SK-N-SH treated with all-trans-retinoic acid at 6 μM for 48 hours (cell line): ENCODE results near the gene TM4SF5.

Source experiments
- ATAC-seq: fragments of 200-7000 bp; cut with Tn5 transposase; 3 replicates; pipeline ENCODE4 v1.9.1; 2020; ENCODE audit warnings: mild to moderate bottlenecking, moderate library complexity
- ARNTL ChIP-seq: fragments of 450-650 bp; formaldehyde crosslinking; IDR thresholded peaks from 2 replicates; pipeline ENCODE4 v1.5.0; 2020; ENCODE audit warnings: low read depth, mild to moderate bottlenecking, moderate library complexity, borderline replicate concordance
- BACH2 ChIP-seq: fragments of 250-450 bp; sonication (Bioruptor Pico); IDR thresholded peaks from 2 replicates; pipeline ENCODE4 v1.9.0; 2021; ENCODE audit warnings: mild to moderate bottlenecking, borderline replicate concordance
- CSDC2 ChIP-seq: fragments of 250-450 bp; sonication (Bioruptor Pico); IDR thresholded peaks from 2 replicates; pipeline ENCODE4 v1.5.0; 2020; ENCODE audit warnings: mild to moderate bottlenecking, moderate library complexity
- GLIS3 ChIP-seq: fragments of 250-450 bp; sonication (Bioruptor Pico); IDR thresholded peaks from 2 replicates; pipeline ENCODE4 v1.5.0; 2020; ENCODE audit warnings: mild to moderate bottlenecking, moderate library complexity
- ISL1 ChIP-seq: fragments of 250-450 bp; sonication (Bioruptor Pico); IDR thresholded peaks from 2 replicates; pipeline ENCODE4 v2.1.2; 2022; ENCODE audit warnings: mild to moderate bottlenecking, moderate library complexity
- OSR1 ChIP-seq: fragments of 250-450 bp; sonication (Bioruptor Pico); IDR thresholded peaks from 2 replicates; pipeline ENCODE4 v1.8.0; 2022; ENCODE audit warnings: moderate library complexity, mild to moderate bottlenecking, inconsistent platforms
- PATZ1 ChIP-seq: fragments of 250-450 bp; sonication (Bioruptor Pico); IDR thresholded peaks from 2 replicates; pipeline ENCODE4 v1.8.0; 2020; ENCODE audit warnings: mild to moderate bottlenecking, moderate library complexity, borderline replicate concordance
- PPARA ChIP-seq: fragments of 250-450 bp; sonication (Bioruptor Pico); IDR thresholded peaks from 2 replicates; pipeline ENCODE4 v1.5.0; 2020; ENCODE audit warnings: mild to moderate bottlenecking, borderline replicate concordance
- RARB ChIP-seq: fragments of 250-450 bp; sonication (Bioruptor Pico); IDR thresholded peaks from 2 replicates; pipeline ENCODE4 v1.8.0; 2021; ENCODE audit warnings: mild to moderate bottlenecking, moderate library complexity
- SNAI2 ChIP-seq: fragments of 250-450 bp; sonication (Bioruptor Pico); IDR thresholded peaks from 2 replicates; pipeline ENCODE4 v1.5.0; 2020; ENCODE audit warnings: mild to moderate bottlenecking, moderate library complexity
- TCF4 ChIP-seq: fragments of 250-450 bp; sonication (Bioruptor Pico); IDR thresholded peaks from 2 replicates; pipeline ENCODE4 v1.8.0; 2021; ENCODE audit warnings: mild to moderate bottlenecking, moderate library complexity, borderline replicate concordance
- TOX ChIP-seq: fragments of 250-450 bp; sonication (Bioruptor Pico); IDR thresholded peaks from 2 replicates; pipeline ENCODE4 v1.8.0; 2021; ENCODE audit warnings: mild to moderate bottlenecking, moderate library complexity, borderline replicate concordance
- ZC3H10 ChIP-seq: fragments of 250-450 bp; sonication (Bioruptor Pico); IDR thresholded peaks from 2 replicates; pipeline ENCODE4 v1.5.1; 2021; ENCODE audit warnings: mild to moderate bottlenecking, moderate library complexity
- ZFP30 ChIP-seq: fragments of 450-650 bp; formaldehyde crosslinking; IDR thresholded peaks from 2 replicates; pipeline ENCODE4 v1.5.0; 2022; ENCODE audit warnings: mild to moderate bottlenecking, moderate library complexity
- ZNF70 ChIP-seq: fragments of 450-650 bp; formaldehyde crosslinking; IDR thresholded peaks from 2 replicates; pipeline ENCODE4 v1.5.0; 2020; ENCODE audit warnings: mild to moderate bottlenecking, moderate library complexity
- ZNF8 ChIP-seq: fragments of 450-650 bp; formaldehyde crosslinking; IDR thresholded peaks from 2 replicates; pipeline ENCODE4 v1.5.0; 2020; ENCODE audit warnings: mild to moderate bottlenecking, moderate library complexity
- TF ChIP-seq, protein P1 (sequence below): fragments of 250-450 bp; sonication (Bioruptor Pico); IDR thresholded peaks from 2 replicates; pipeline ENCODE4 v1.5.1; 2021; ENCODE audit warnings: mild to moderate bottlenecking, moderate library complexity
- TF ChIP-seq, protein P2 (sequence below): fragments of 250-450 bp; sonication (Bioruptor Pico); IDR thresholded peaks from 2 replicates; pipeline ENCODE4 v1.5.0; 2020; ENCODE audit warnings: mild to moderate bottlenecking, moderate library complexity
- TF ChIP-seq, protein P3 (sequence below): fragments of 250-450 bp; sonication (Bioruptor Pico); IDR thresholded peaks from 2 replicates; pipeline ENCODE4 v1.5.1; 2020; ENCODE audit warnings: low read depth, mild to moderate bottlenecking, moderate library complexity

TM4SF5 gene

DNA sequence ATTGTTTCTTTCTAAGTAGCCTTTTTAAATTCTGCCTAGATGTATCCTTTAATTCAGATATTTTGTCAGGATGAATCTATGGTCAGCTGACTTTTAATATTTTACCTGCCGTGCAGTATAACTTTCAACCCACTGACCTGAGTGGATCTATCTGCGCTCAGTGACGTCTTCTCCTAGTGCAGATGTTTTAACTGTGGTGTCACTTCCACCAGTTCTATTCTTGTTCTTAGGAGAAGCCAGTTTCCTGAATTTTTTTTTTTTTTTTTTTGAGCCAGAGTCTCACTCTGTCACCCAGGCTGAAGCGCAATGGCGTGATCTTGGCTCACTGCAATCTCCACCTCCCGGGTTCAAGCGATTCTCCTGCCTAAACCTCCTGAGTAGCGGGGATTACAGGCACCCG, 5.0 kb upstream of the TM4SF5 start:
- no peak for ATAC-seq
- TF ChIP-seq ZNF8 (CRISPR knock-in tag) (no peak), ZNF70 (CRISPR knock-in tag) (no peak), ISL1 (no peak), RARB (no peak), TOX (no peak), GLIS3 (CRISPR knock-in tag) (no peak), PATZ1 (CRISPR knock-in tag) (no peak), PPARA (no peak), TCF4 (CRISPR knock-in tag) (no peak), ZFP30 (CRISPR knock-in tag) (no peak)
- TF ChIP-seq, protein P1, sequence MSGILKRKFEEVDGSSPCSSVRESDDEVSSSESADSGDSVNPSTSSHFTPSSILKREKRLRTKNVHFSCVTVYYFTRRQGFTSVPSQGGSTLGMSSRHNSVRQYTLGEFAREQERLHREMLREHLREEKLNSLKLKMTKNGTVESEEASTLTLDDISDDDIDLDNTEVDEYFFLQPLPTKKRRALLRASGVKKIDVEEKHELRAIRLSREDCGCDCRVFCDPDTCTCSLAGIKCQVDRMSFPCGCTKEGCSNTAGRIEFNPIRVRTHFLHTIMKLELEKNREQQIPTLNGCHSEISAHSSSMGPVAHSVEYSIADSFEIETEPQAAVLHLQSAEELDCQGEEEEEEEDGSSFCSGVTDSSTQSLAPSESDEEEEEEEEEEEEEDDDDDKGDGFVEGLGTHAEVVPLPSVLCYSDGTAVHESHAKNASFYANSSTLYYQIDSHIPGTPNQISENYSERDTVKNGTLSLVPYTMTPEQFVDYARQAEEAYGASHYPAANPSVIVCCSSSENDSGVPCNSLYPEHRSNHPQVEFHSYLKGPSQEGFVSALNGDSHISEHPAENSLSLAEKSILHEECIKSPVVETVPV (CRISPR knock-in tag), result no peak
- TF ChIP-seq, protein P2, sequence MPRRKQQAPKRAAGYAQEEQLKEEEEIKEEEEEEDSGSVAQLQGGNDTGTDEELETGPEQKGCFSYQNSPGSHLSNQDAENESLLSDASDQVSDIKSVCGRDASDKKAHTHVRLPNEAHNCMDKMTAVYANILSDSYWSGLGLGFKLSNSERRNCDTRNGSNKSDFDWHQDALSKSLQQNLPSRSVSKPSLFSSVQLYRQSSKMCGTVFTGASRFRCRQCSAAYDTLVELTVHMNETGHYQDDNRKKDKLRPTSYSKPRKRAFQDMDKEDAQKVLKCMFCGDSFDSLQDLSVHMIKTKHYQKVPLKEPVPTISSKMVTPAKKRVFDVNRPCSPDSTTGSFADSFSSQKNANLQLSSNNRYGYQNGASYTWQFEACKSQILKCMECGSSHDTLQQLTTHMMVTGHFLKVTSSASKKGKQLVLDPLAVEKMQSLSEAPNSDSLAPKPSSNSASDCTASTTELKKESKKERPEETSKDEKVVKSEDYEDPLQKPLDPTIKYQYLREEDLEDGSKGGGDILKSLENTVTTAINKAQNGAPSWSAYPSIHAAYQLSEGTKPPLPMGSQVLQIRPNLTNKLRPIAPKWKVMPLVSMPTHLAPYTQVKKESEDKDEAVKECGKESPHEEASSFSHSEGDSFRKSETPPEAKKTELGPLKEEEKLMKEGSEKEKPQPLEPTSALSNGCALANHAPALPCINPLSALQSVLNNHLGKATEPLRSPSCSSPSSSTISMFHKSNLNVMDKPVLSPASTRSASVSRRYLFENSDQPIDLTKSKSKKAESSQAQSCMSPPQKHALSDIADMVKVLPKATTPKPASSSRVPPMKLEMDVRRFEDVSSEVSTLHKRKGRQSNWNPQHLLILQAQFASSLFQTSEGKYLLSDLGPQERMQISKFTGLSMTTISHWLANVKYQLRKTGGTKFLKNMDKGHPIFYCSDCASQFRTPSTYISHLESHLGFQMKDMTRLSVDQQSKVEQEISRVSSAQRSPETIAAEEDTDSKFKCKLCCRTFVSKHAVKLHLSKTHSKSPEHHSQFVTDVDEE (CRISPR knock-in tag), result no peak
- TF ChIP-seq, protein P3, sequence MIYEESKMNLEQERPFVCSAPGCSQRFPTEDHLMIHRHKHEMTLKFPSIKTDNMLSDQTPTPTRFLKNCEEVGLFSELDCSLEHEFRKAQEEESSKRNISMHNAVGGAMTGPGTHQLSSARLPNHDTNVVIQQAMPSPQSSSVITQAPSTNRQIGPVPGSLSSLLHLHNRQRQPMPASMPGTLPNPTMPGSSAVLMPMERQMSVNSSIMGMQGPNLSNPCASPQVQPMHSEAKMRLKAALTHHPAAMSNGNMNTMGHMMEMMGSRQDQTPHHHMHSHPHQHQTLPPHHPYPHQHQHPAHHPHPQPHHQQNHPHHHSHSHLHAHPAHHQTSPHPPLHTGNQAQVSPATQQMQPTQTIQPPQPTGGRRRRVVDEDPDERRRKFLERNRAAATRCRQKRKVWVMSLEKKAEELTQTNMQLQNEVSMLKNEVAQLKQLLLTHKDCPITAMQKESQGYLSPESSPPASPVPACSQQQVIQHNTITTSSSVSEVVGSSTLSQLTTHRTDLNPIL, result no peak
- TF ChIP-seq, all 23 proteins: peak for 0

DNA sequence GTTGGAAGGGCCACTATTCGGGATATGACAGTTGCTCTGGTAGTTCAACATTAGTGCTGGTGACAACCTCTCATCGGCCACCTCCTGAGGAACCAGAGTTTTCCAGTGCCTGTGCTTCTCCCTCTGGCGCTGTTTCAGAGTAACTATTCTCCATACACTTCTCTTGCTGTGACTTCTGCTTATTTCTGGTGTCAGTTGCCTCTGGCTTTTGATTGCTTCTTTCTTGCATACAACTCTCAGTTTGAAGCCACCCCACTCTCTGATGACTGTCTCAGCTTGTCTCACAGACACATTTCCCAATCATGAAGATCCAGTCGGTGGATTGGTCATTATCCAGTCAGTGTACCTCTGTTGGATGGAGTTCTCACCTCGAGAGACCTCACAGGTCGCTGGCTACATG, 3.4 kb upstream of the TM4SF5 start:
- no peak for ATAC-seq
- TF ChIP-seq ZNF8 (CRISPR knock-in tag) (no peak), ZC3H10 (CRISPR knock-in tag) (no peak), PPARA (no peak)
- TF ChIP-seq, protein P1 (CRISPR knock-in tag), result no peak
- TF ChIP-seq, protein P2 (CRISPR knock-in tag), result no peak

- TF ChIP-seq ZC3H10 (CRISPR knock-in tag) (no peak), PPARA (no peak), TCF4 (CRISPR knock-in tag) (no peak), ZNF70 (CRISPR knock-in tag) (no peak), ZNF8 (CRISPR knock-in tag) (no peak), BACH2 (no peak)
- no peak for ATAC-seq
Observed at GRCh38 chr17:4769628-4770027, 2.1 kb upstream of the TM4SF5 start.

DNA sequence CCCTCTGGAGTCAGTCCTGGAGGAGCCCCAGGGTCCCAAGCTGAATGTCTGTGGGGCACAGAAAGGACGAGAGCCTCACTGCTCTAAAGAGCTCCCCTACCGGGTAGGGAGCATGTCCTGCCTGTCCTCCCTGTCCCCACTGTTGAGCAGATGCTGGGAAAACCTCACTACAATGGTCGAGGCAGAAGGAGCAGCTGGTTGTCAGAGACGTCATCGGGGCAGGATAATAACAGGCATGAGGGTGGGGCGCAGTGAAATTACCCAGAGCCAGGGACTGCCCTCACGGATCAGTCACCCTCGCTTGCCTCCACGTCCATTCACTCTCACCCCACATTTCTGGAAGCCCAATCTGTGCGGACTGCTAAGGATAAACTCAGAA, 538 bp downstream of the TM4SF5 start:
- no peak; the same call in 1 of the 3 replicates for ATAC-seq
- TF ChIP-seq ZNF70 (CRISPR knock-in tag) (no peak), RARB (no peak), SNAI2 (CRISPR knock-in tag) (no peak), ARNTL (CRISPR knock-in tag) (no peak), ZFP30 (CRISPR knock-in tag) (no peak), CSDC2 (CRISPR knock-in tag) (no peak), PPARA (no peak), TCF4 (CRISPR knock-in tag) (no peak), BACH2 (no peak), OSR1 (CRISPR knock-in tag) (no peak), ZNF8 (CRISPR knock-in tag) (no peak)
- TF ChIP-seq, protein P2 (CRISPR knock-in tag), result no peak
